KOPT-K1 (cell line): ENCODE results near the gene BTBD9.

ENCODE experiments used
- H3K27ac ChIP-seq: fragments of 200-600 bp; sonication (generic); 2 replicates; pipeline ENCODE4 v1.5.1; 2016; ENCODE audit warnings: antibody characterized with exemption, mild to moderate bottlenecking, low read depth, low read length; ENCODE audit not compliant: poor library complexity, severe bottlenecking
- H3K36me3 ChIP-seq: fragments of 200-600 bp; sonication (generic); 2 replicates; pipeline ENCODE4 v1.5.1; 2017; ENCODE audit warnings: antibody characterized with exemption, mild to moderate bottlenecking, low read length, moderate library complexity; ENCODE audit not compliant: insufficient read depth
- H3K9me3 ChIP-seq: fragments of 200-600 bp; sonication (generic); 2 replicates; pipeline ENCODE4 v1.5.1; 2017; ENCODE audit warnings: antibody characterized with exemption, low read length, mild to moderate bottlenecking; ENCODE audit not compliant: insufficient read depth, poor library complexity, severe bottlenecking

BTBD9 gene

DNA sequence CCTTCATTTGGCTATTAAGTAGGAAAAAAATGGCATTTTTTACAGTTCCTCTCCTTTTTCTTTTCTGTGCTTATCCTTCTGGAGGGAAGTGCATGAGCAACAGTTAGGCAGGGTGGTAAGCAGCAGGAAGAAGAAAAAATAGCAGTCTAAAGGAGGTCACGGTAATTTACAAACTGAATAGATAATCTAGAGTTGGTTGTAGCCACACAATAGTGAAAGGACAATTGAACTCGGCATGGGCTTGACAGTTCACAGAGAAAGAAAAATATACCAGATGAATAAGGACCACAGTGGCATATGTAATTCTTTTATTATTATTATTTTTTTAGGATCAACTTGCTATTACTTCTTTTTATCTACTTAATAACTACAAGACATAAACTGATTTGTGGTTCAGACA is 358.6 kb downstream of the BTBD9 start:
- H3K27ac ChIP-seq: no peak overlapping the region
- H3K9me3 ChIP-seq: no peaks in the 10 kb centered on the region

DNA sequence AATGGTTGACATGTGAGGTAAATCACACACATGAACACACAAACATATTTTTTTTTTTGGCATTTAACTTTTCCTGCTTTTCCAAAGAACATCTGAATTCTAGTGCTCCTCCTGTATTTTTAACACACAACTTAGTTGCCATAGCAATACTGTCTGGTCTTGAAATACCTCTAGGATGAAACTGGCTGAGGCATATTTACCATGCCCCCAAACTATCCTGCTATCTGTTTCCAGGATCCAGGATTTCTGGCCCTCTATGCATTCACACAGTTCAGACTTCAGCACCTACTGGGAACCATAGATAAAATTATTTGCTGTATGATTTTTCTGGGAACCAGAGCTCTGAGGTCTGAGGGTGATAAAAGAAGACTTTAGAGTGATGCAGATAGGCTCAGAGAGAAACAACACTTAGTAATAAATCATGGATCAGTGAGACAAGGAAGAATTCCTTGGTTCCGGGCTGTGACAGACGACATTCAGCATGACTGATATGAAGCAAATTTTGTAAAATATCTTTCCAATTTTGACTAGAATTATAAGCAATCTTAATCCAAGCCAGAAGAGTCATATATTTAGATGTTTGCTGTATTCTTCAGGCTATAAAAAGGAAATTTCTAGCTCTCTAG is 359.7 kb downstream of the BTBD9 start:
- Histone ChIP-seq H3K36me3 (no peaks in the 10 kb centered on the region), H3K9me3 (no peaks in the 10 kb centered on the region), H3K27ac (no peak overlapping the region)

More for the DNA sequence above, 358.6 kb downstream of the BTBD9 start:
- no peaks in the 10 kb centered on the region for H3K36me3 ChIP-seq

DNA sequence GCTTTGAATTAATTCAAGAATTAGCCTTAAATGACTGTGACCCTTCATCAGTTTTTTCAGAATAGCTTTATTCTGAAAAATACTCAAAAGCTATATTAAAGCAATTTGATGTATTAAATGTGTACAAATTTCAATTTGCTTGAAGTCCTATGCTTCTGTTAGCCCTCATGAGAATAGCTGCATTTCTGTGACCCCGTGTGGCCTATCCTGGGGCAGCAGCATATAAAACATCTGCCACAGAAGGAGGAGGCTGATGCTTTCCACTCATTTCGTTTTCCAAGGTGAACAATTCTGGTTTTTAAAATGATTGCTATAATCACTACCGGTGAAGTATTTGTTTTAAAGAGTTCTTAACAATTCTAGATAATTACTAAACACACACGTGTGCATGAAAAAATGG is 360.3 kb downstream of the BTBD9 start:
- no peak overlapping the region for H3K27ac ChIP-seq
- H3K9me3 ChIP-seq: no peaks in the 10 kb centered on the region
- H3K36me3 ChIP-seq: no peaks in the 10 kb centered on the region

DNA sequence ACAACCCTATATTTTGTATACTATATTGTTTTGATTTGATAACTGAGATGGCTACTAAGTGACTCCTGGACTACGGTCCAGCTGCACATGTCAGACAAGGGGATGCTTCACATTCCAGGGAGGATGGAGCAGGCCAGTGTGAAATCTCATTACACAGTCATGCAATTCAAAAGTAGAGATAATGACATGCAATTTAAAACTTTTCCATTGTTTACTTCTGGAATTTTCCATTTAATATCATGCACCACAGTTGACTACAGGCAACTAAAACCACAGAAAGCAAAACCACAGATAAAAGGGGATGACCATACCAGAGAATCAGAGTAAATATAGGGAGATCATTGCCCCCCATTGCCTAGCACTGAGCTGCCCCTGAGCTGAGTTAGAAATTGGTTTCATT is 366.4 kb downstream of the BTBD9 start:
- H3K27ac ChIP-seq: no peak overlapping the region
- H3K36me3 ChIP-seq: no peaks in the 10 kb centered on the region
- no peaks in the 10 kb centered on the region for H3K9me3 ChIP-seq

DNA sequence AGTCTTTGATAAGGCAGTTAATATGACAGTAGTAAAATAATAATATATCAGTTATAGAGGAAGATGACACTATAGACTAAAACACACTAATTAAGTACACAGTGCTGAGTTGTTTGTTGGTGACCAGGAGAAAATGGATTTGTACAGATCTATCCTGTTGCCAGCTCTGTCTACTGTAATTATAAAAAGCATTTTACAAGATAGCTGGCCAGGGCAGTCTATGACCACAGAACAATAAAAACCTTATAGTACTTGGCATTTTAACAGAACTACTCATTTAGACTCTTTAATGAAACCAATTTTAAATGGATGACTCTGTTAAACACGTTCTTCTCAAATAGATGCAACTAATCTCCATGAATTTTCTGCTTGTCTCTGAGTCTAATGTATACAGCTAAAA is 367.5 kb downstream of the BTBD9 start:
- no peaks in the 10 kb centered on the region for H3K9me3 ChIP-seq
- H3K27ac ChIP-seq: no peak overlapping the region
- H3K36me3 ChIP-seq: no peaks in the 10 kb centered on the region

DNA sequence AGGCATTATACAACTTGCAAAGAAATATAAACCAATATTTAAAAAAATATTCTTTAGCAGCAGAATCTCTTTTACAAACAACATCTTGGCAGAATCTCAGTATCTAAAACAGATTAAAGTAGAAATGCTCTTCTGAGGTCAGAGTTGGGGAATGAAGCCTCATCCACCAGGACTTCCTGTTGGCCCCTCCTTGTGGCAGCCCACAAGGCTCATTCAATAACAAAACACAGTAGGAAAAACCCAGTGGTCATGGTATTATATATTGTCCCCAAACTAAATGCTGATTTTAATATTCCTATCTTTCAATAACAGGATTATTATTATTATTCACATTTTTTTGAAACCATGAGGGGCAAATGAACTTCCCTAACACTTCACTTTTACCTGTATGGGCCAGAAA is 368.6 kb downstream of the BTBD9 start:
- Histone ChIP-seq H3K27ac (no peak overlapping the region), H3K36me3 (no peaks in the 10 kb centered on the region), H3K9me3 (no peaks in the 10 kb centered on the region)

DNA sequence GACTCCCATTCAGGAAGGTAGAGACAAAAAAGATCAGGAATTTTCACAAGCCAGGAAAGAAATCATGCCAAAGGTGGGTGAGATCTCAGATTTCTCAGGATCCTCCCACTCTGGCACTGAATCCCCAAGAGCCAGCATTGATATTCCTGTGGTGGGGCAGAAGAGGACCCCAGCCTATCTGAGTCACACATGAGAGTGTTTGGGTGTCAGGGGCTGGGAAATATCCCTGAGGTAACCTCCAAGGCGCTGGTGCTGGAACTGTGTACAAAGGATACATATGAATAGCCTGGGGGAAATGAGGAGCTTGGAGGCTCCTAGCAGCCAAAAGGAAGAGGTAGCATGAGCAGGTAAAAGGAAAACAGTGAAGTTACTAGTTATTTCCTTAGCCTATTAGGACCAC is 369.4 kb downstream of the BTBD9 start:
- H3K27ac ChIP-seq: no peak overlapping the region
- no peaks in the 10 kb centered on the region for H3K36me3 ChIP-seq
- H3K9me3 ChIP-seq: no peaks in the 10 kb centered on the region

DNA sequence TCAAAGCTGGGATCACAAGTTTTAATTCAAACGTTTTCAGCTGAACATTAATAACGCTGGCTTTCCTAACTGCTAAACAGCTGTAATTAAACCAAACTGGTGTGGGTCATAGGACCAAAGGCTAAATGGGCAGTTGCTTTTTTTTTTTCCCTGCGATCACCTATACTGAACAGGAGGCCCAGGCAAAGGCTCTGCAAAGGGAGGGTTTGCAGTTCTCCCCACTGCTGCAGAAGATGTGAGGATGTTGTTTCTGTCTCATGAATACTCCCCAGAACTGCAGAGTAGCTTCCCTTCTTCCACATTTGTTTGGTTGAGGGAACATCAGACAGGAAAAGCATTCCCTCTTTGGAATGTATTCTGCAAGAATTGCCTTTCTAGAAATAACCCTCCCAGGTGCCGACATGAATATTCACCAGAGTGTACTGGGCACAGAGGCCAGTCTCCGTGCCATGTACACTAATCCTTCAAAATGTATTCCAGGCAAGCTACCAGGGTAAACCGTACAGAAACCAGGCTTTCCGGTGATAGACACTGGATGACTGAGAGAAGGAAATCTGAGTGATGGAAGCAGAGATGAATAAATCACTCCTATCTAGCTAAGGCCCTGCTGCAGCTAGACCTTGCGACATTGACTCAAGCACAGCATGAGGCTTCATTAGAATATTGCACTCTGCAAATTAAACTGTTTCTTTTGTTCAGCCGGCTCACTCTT is 370.1 kb downstream of the BTBD9 start:
- no peak overlapping the region for H3K27ac ChIP-seq
- H3K36me3 ChIP-seq: no peaks in the 10 kb centered on the region
- H3K9me3 ChIP-seq: no peaks in the 10 kb centered on the region

DNA sequence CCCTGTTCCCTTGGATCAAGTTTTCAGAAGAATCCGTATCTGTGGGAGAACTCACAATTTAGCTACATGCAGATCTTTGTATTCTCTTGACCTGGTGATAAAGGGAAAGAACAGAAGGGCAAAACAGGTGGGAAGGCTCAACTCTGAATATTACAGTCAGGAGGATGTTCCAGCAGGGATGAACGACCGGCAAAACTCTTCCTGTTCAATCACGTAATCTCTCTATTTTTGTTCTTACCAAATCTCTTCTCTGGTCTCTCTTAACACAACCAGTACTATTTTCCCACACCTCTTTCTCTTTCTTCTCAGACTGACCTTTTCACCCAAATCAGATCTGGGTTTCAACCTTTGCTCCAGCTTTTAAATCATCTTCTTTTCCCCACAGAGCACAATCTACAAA is 371.4 kb downstream of the BTBD9 start:
- H3K27ac ChIP-seq: no peak overlapping the region
- no peaks in the 10 kb centered on the region for H3K36me3 ChIP-seq
- H3K9me3 ChIP-seq: no peaks in the 10 kb centered on the region

DNA sequence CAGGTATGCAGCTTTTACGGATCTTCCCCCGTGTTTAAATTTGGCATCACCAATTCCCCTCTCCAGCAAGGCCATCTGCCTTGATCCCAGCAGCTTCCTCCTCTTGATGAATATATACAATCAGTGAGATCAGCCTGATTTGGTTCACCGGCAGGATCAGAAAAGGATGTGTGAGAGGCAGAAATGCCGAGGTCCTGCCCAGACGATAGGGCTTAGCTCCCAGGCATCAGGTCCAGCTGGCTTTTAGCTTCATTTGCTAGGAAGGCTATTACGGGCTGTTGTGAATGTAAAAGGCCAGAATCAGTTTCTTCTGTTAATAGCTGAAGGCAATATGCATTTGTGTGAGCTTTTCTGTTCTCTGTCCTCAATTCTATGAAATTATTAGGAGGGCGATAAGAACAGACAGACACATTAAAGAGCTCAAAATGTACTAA is 372.8 kb downstream of the BTBD9 start:
- Histone ChIP-seq H3K27ac (no peak overlapping the region), H3K36me3 (no peaks in the 10 kb centered on the region), H3K9me3 (no peaks in the 10 kb centered on the region)

DNA sequence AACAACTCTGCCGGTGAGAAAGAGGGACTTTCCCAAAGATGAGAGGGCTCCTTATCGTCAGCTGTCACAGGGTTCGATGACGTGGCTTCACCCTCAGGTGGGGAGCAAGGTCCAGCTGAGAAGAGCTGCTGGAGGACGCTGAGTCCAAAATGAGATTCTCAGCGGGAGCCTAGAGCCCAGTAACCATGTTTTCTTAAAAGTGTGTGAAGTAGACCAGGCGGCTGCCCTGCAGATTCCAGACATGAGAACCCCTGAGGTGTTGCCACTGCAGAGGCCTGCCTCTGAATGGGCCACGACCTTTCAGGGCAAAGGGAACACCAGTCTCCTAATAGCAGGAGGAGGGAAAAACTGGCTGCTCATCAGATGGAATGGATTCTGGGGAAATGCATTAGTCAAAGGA is 375.1 kb downstream of the BTBD9 start:
- Histone ChIP-seq H3K9me3 (no peaks in the 10 kb centered on the region), H3K36me3 (no peaks in the 10 kb centered on the region), H3K27ac (no peak overlapping the region)

DNA sequence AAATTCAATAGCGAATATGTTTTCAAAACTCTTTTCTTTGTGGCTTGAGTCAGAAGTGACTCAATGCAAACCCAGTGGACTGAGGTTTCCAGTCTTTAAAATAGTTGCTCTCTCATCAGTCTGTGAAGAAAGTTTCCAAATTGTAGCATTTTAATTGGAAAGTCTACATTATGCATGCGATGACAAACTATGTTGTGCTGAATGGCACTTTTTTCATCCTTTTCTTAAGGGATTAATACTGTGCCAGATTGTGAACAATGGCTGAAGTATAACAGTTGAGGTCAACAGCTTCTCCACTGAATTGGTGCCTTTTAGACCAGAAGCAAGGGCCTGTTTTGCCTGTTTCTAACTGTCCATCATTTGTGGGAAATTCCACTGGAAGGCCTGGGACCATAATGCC is 377.1 kb downstream of the BTBD9 start:
- no peaks in the 10 kb centered on the region for H3K9me3 ChIP-seq
- no peaks in the 10 kb centered on the region for H3K36me3 ChIP-seq
- no peak overlapping the region for H3K27ac ChIP-seq

DNA sequence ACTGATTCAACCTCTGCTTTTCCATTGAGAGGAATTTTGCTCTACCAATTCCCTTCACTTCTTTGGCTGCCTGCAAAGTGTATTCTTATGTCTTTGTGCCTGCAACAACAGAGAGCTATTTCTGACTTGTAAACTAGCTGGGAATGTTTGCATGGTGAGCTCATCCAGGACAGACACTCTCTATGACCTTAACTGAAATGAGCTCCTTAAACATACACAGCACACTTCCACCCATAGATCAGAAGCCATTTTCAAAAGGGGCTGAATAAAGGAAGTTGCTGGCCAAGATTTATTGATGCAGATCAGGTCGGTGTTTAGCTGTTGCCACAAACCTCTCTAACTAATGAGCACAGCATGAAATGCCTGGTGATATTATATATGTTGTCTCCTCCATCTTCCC is 377.7 kb downstream of the BTBD9 start:
- H3K36me3 ChIP-seq: no peaks in the 10 kb centered on the region
- H3K27ac ChIP-seq: no peak overlapping the region
- H3K9me3 ChIP-seq: no peaks in the 10 kb centered on the region

DNA sequence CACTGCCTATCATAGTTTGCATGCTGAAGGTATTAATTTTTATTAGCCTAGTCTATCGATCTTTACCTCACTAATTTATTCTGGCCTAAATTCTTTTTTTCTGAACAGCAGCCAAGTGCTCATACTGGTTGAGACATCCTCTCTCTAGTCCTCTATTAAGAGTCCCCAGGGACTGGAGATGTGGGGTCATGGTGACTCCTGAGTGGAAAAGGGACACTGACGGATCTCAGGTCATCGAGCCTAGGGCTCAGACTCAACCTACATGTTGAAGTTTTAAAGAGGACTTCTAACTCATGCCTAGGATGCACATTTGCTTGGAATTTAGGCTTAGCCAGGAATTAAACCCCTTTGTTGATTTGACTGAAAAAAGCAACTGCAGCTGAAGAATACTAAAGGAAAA is 378.1 kb downstream of the BTBD9 start:
- Histone ChIP-seq H3K9me3 (no peaks in the 10 kb centered on the region), H3K36me3 (no peaks in the 10 kb centered on the region), H3K27ac (no peak overlapping the region)

DNA sequence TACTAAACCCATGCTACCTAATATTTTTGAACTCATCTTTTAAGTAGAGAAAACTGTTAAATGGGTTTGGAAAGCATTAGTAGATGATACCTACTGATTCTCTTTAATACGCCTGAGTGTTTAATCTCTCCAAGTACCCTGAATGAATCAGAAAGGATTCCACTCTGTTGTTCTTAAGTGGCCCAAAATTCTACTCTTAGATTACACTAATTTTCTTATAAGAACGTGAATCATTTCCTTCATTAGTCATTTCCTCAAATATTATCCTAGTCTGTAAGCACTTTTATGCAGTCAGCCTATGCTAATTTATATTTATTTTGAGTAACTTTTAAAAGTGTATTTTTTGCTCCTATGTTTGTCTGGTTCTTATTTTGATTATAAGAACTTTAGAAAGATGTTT is 380.0 kb downstream of the BTBD9 start:
- H3K36me3 ChIP-seq: no peaks in the 10 kb centered on the region
- H3K27ac ChIP-seq: no peak overlapping the region
- no peaks in the 10 kb centered on the region for H3K9me3 ChIP-seq
